ENCODE results near the gene BCR.

DNA sequence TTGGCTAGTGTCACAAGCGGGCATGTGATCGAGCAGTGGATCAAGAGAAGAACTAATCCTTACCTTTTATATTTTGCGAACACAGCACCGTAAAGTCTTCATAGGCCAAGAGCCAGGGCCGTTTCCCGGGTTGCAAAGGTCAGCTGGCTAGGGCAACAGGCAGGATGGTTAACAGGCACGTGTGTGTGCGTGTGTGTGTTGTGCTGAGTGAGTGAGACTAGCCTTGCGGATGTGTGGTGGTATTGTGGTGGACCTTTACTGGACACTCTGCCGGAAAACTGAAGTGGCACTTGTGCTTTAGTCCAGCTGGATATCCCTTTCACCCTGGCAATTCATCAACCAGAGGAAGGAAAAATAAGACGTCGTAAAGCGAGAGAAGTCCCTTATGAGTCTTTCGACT, 176.7 kb downstream of the BCR start:
- TF ChIP-seq, protein P1, sequence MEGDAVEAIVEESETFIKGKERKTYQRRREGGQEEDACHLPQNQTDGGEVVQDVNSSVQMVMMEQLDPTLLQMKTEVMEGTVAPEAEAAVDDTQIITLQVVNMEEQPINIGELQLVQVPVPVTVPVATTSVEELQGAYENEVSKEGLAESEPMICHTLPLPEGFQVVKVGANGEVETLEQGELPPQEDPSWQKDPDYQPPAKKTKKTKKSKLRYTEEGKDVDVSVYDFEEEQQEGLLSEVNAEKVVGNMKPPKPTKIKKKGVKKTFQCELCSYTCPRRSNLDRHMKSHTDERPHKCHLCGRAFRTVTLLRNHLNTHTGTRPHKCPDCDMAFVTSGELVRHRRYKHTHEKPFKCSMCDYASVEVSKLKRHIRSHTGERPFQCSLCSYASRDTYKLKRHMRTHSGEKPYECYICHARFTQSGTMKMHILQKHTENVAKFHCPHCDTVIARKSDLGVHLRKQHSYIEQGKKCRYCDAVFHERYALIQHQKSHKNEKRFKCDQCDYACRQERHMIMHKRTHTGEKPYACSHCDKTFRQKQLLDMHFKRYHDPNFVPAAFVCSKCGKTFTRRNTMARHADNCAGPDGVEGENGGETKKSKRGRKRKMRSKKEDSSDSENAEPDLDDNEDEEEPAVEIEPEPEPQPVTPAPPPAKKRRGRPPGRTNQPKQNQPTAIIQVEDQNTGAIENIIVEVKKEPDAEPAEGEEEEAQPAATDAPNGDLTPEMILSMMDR (IDR thresholded peaks at IDR 0.05) = no peak
- no peak for TF ChIP-seq POLR2AphosphoS5 (IDR thresholded peaks at IDR 0.05)
